ENCODE measurements around the gene ITGB1.

GRCh38 chr10:32941357-32941756 is 16.7 kb downstream of the ITGB1 start:
- TF ChIP-seq, protein P1, sequence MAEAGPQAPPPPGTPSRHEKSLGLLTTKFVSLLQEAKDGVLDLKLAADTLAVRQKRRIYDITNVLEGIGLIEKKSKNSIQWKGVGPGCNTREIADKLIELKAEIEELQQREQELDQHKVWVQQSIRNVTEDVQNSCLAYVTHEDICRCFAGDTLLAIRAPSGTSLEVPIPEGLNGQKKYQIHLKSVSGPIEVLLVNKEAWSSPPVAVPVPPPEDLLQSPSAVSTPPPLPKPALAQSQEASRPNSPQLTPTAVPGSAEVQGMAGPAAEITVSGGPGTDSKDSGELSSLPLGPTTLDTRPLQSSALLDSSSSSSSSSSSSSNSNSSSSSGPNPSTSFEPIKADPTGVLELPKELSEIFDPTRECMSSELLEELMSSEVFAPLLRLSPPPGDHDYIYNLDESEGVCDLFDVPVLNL (CRISPR knock-in tag; IDR thresholded peaks at IDR 0.05; ENCODE audit: borderline replicate concordance, low read depth): no peak
- TF ChIP-seq CBFB (CRISPR knock-in tag; IDR thresholded peaks at IDR 0.05; ENCODE audit: low read depth) (no peak), NFYB (CRISPR knock-in tag; conservative IDR thresholded peaks at IDR 0.05; ENCODE audit: low read depth) (no peak), NFE2L1 (CRISPR knock-in tag; IDR thresholded peaks at IDR 0.05) (no peak), CTCF (IDR thresholded peaks at IDR 0.05) (no peak), KAT7 (CRISPR knock-in tag; IDR thresholded peaks at IDR 0.05; ENCODE audit: borderline replicate concordance) (no peak)

Data from WTC11 (cell line).